ENCODE measurements around the gene KLHL26. TPM values are rescaled to one million over a fixed set of nuclear protein-coding genes. Genes with fewer than 3 reads are reported as not detected.
"Not testable (repeated sequence)": the region's sequence is repeated elsewhere in the genome, so short reads cannot be mapped to it uniquely, and the experiment has no call there.

The KLHL26 gene
- total RNA-seq, 1 donor from 2014 or later = 2.1 TPM

- H3K9me3 ChIP-seq (ENCODE audit: control insufficient read depth in 3 of 3, low read length in 3 of 3); H3K27ac ChIP-seq (ENCODE audit: low read depth, low read length); H3K9ac ChIP-seq (ENCODE audit: low read depth in 1 of 3, low read length in 3 of 3); H3K4me3 ChIP-seq (ENCODE audit: low read length in 3 of 3): not testable (repeated sequence)
- H3K36me3 ChIP-seq (ENCODE audit: control insufficient read depth in 3 of 3, insufficient read depth in 3 of 3, low read length in 3 of 3) = peaks cover 3 to 13% (median 6%) of the 10 kb centered on the region in 3 donors
- H3K27me3 ChIP-seq (ENCODE audit: control insufficient read depth in 3 of 3, insufficient read depth in 3 of 3, low read length in 3 of 3) = peaks cover 0 to 13% (median 11%) of the 10 kb centered on the region in 3 donors
- peaks cover 35 to 52% (median 48%) of the 10 kb centered on the region in 3 donors for H3K4me1 ChIP-seq (ENCODE audit: control insufficient read depth in 3 of 3, insufficient read depth in 3 of 3, low read length in 3 of 3)
Observed at GRCh38 chr19:18592732-18593131, 44.1 kb upstream of the KLHL26 start.

DNA sequence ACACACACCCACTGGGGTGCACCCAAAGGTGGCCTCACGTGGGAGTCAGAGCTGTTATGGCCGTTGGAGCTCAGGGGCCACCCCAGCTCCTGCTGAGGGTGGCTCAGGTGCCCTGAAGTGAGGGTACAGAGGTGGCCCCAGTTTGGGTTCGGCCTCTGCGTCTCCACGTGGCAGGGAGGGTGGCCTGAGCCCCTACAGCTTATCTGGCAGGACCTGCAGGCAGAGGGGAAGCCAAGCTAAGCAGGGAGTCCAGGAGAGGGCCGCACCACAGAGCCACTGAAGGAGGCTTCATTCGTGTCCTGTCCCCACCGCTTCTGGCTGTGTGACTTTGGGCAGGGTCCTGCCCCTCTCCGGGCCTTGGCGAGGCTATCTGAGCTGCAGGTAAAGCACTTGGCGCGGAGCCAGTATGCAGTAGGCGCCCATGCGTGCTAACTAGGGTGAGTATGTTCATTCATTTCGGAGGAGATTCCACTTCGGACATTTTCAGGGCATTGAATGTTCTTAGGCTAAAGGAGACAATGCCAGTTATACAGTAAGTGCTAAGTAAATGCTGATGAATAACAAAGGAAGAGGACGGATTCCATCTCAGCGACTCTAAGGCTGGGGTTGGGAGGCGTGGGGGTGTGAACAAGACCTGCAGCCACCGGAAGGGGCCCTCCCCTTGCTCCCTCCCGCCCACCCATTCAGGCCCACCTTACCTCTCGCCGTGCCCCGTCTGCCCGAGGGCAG lies 43.3 kb upstream of the KLHL26 start:
- H3K27me3 ChIP-seq (ENCODE audit: control insufficient read depth in 3 of 3, insufficient read depth in 3 of 3, low read length in 3 of 3) = peaks cover 3 to 19% (median 15%) of the 10 kb centered on the region in 3 donors
- H3K4me1 ChIP-seq (ENCODE audit: control insufficient read depth in 3 of 3, insufficient read depth in 3 of 3, low read length in 3 of 3) = peaks cover 27 to 44% (median 40%) of the 10 kb centered on the region in 3 donors
- H3K9me3 ChIP-seq (ENCODE audit: control insufficient read depth in 3 of 3, low read length in 3 of 3) = no peaks in the 10 kb centered on the region
- no peak overlapping the region for H3K4me3 ChIP-seq (ENCODE audit: low read length in 3 of 3)
- H3K9ac ChIP-seq (ENCODE audit: low read depth in 1 of 3, low read length in 3 of 3) = no peak overlapping the region
- H3K36me3 ChIP-seq (ENCODE audit: control insufficient read depth in 3 of 3, insufficient read depth in 3 of 3, low read length in 3 of 3) = peaks cover 3 to 13% (median 6%) of the 10 kb centered on the region in 3 donors
- no peak overlapping the region for H3K27ac ChIP-seq (ENCODE audit: low read depth, low read length)

DNA sequence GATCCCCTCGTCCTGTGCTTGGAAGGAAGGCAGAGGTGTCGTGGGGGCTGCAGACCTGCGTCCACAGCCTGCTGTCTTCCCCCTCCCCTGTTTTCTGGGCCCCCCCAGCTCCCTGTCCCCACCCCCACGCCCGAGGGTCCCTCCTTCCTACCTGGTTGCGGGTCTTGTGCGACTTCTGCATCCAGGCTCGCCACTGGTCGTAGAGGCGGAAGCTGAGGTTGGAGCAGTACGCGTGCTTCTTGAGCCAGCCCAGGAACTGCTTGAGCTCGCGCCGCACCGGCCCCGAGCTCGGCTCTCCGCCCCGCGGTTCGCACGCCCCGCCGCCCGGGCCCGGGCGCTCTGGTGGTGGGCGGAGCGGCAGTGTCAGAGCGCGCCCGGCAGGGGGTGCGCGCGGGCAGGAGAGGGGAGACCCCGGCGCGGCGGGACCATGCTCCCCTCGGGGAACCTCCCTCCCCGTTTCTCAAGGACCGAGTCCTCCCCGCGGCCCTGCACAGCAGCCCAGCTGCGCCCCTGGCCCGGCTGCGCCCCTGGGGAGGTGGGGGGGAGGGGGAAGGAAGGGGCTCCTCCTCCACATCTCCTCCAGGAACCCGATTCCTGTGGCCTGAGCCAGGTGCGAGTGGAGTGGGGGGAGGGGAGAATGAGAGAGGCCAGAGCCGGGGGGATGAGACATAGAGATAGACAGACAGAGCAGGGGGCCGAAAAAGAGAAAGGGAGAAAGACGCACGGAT lies 42.6 kb upstream of the KLHL26 start:
- Histone ChIP-seq H3K27me3 (ENCODE audit: control insufficient read depth in 3 of 3, insufficient read depth in 3 of 3, low read length in 3 of 3) (peaks cover 9 to 24% (median 21%) of the 10 kb centered on the region in 3 donors), H3K4me1 (ENCODE audit: control insufficient read depth in 3 of 3, insufficient read depth in 3 of 3, low read length in 3 of 3) (peaks cover 25 to 37% (median 36%) of the 10 kb centered on the region in 3 donors), H3K27ac (ENCODE audit: low read depth, low read length) (no peak overlapping the region), H3K36me3 (ENCODE audit: control insufficient read depth in 3 of 3, insufficient read depth in 3 of 3, low read length in 3 of 3) (peaks cover 3 to 13% (median 6%) of the 10 kb centered on the region in 3 donors), H3K9me3 (ENCODE audit: control insufficient read depth in 3 of 3, low read length in 3 of 3) (no peaks in the 10 kb centered on the region), H3K9ac (ENCODE audit: low read depth in 1 of 3, low read length in 3 of 3) (peak overlapping the region; percentile 32 to 45 (median 33)), H3K4me3 (ENCODE audit: low read length in 3 of 3) (peak overlapping the region; percentile 48 to 57 (median 54))

- Histone ChIP-seq H3K36me3 (ENCODE audit: control insufficient read depth in 3 of 3, insufficient read depth in 3 of 3, low read length in 3 of 3) (peaks cover 3 to 13% (median 6%) of the 10 kb centered on the region in 3 donors), H3K9me3 (ENCODE audit: control insufficient read depth in 3 of 3, low read length in 3 of 3) (no peaks in the 10 kb centered on the region), H3K4me1 (ENCODE audit: control insufficient read depth in 3 of 3, insufficient read depth in 3 of 3, low read length in 3 of 3) (peaks cover 18 to 31% (median 30%) of the 10 kb centered on the region in 3 donors), H3K27ac (ENCODE audit: low read depth, low read length) (no peak overlapping the region), H3K4me3 (ENCODE audit: low read length in 3 of 3) (peak overlapping the region; percentile 48 to 57 (median 54)), H3K27me3 (ENCODE audit: control insufficient read depth in 3 of 3, insufficient read depth in 3 of 3, low read length in 3 of 3) (peaks cover 10 to 29% (median 27%) of the 10 kb centered on the region in 3 donors), H3K9ac (ENCODE audit: low read depth in 1 of 3, low read length in 3 of 3) (peak overlapping the region; percentile 32 to 45 (median 33))
Observed at GRCh38 chr19:18594824-18595373, 41.9 kb upstream of the KLHL26 start.

DNA sequence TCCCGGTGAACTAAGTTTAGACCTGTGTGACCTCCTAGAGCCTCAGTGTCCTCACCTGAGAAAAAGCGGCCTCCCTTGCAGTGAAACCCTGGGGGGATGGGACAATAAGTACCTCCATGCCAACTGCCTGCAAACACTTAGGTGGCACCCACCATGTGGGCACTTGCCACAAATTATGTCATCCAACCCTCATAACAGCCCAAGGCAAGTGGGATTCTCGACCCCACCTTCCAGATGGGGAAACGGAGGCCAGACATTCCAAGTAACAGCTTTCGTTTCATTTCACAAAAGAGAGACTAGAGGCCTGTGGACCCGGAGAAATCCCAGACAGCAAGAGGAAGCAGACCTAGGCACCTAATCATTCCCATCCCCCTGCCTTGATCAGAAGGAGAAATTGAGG lies 41.4 kb upstream of the KLHL26 start:
- H3K4me1 ChIP-seq (ENCODE audit: control insufficient read depth in 3 of 3, insufficient read depth in 3 of 3, low read length in 3 of 3) = peaks cover 14 to 25% (median 24%) of the 10 kb centered on the region in 3 donors
- peak overlapping the region in 1 of 3 donors; percentile 1 for H3K9ac ChIP-seq (ENCODE audit: low read depth in 1 of 3, low read length in 3 of 3)
- peaks cover 3 to 10% (median 6%) of the 10 kb centered on the region in 3 donors for H3K36me3 ChIP-seq (ENCODE audit: control insufficient read depth in 3 of 3, insufficient read depth in 3 of 3, low read length in 3 of 3)
- no peaks in the 10 kb centered on the region for H3K9me3 ChIP-seq (ENCODE audit: control insufficient read depth in 3 of 3, low read length in 3 of 3)
- H3K27me3 ChIP-seq (ENCODE audit: control insufficient read depth in 3 of 3, insufficient read depth in 3 of 3, low read length in 3 of 3) = peaks cover 10 to 29% (median 27%) of the 10 kb centered on the region in 3 donors
- H3K27ac ChIP-seq (ENCODE audit: low read depth, low read length) = no peak overlapping the region
- no peak overlapping the region for H3K4me3 ChIP-seq (ENCODE audit: low read length in 3 of 3)

DNA sequence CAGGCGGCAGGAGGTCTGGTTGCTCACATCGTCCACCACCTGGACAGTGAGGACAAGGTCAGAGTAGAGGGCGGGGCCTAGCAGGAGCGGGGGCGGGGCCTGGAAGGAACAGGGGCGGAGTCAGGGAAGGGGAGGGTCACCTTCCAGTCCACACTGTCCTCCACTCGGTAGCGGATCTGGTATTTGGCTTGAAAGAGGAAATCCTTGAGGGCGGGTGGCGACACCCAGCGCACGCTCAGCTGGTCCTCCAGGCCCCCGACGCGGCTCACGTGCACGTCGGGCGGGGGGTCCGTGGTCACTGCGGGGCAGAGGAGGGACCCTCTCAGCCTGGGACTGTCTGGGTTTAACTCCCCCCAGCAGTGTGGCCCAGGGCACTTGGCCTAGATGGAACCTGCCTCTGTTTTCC lies 40.1 kb upstream of the KLHL26 start:
- H3K27me3 ChIP-seq (ENCODE audit: control insufficient read depth in 3 of 3, insufficient read depth in 3 of 3, low read length in 3 of 3) = peaks cover 12 to 29% (median 27%) of the 10 kb centered on the region in 3 donors
- H3K9me3 ChIP-seq (ENCODE audit: control insufficient read depth in 3 of 3, low read length in 3 of 3) = no peaks in the 10 kb centered on the region
- no peak overlapping the region for H3K27ac ChIP-seq (ENCODE audit: low read depth, low read length)
- H3K4me1 ChIP-seq (ENCODE audit: control insufficient read depth in 3 of 3, insufficient read depth in 3 of 3, low read length in 3 of 3) = peaks cover 13 to 21% (median 17%) of the 10 kb centered on the region in 3 donors
- H3K36me3 ChIP-seq (ENCODE audit: control insufficient read depth in 3 of 3, insufficient read depth in 3 of 3, low read length in 3 of 3) = peaks cover 0 to 3% (median 0%) of the 10 kb centered on the region in 3 donors
- no peak overlapping the region for H3K4me3 ChIP-seq (ENCODE audit: low read length in 3 of 3)
- H3K9ac ChIP-seq (ENCODE audit: low read depth in 1 of 3, low read length in 3 of 3) = no peak overlapping the region

- no peaks in the 10 kb centered on the region for H3K9me3 ChIP-seq (ENCODE audit: control insufficient read depth in 3 of 3, low read length in 3 of 3)
- no peak overlapping the region for H3K27ac ChIP-seq (ENCODE audit: low read depth, low read length)
- no peaks in the 10 kb centered on the region for H3K36me3 ChIP-seq (ENCODE audit: control insufficient read depth in 3 of 3, insufficient read depth in 3 of 3, low read length in 3 of 3)
- H3K9ac ChIP-seq (ENCODE audit: low read depth in 1 of 3, low read length in 3 of 3) = no peak overlapping the region
- no peak overlapping the region for H3K4me3 ChIP-seq (ENCODE audit: low read length in 3 of 3)
- peaks cover 9 to 17% (median 16%) of the 10 kb centered on the region in 3 donors for H3K4me1 ChIP-seq (ENCODE audit: control insufficient read depth in 3 of 3, insufficient read depth in 3 of 3, low read length in 3 of 3)
- peaks cover 14 to 29% (median 27%) of the 10 kb centered on the region in 3 donors for H3K27me3 ChIP-seq (ENCODE audit: control insufficient read depth in 3 of 3, insufficient read depth in 3 of 3, low read length in 3 of 3)
Observed at GRCh38 chr19:18597809-18598660, 38.8 kb upstream of the KLHL26 start.

DNA sequence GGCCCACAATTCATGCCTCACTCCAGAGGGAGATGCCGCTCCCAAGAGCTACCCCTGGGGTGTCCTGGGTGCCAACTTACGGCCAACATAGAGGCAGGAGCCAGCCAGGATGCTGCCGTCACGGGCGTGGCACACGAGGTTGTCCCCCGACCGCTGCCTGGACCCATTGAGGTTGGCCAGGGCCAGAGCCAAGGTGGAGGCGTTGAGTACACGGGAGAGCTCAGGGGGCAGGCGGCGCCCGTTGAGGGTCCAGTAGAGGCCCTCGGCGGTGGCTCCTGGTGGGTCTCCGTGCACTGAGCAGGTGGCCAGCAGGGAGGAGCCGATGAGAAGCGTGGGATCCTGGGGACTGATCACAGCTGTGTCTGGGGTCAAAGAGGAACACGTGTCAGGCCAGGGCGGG lies 37.3 kb upstream of the KLHL26 start:
- H3K4me3 ChIP-seq (ENCODE audit: low read length in 3 of 3) = no peak overlapping the region
- H3K27me3 ChIP-seq (ENCODE audit: control insufficient read depth in 3 of 3, insufficient read depth in 3 of 3, low read length in 3 of 3) = peaks cover 22 to 39% (median 38%) of the 10 kb centered on the region in 3 donors
- no peaks in the 10 kb centered on the region for H3K36me3 ChIP-seq (ENCODE audit: control insufficient read depth in 3 of 3, insufficient read depth in 3 of 3, low read length in 3 of 3)
- no peak overlapping the region for H3K9ac ChIP-seq (ENCODE audit: low read depth in 1 of 3, low read length in 3 of 3)
- no peaks in the 10 kb centered on the region for H3K9me3 ChIP-seq (ENCODE audit: control insufficient read depth in 3 of 3, low read length in 3 of 3)
- no peak overlapping the region for H3K27ac ChIP-seq (ENCODE audit: low read depth, low read length)
- peaks cover 11 to 14% (median 14%) of the 10 kb centered on the region in 3 donors for H3K4me1 ChIP-seq (ENCODE audit: control insufficient read depth in 3 of 3, insufficient read depth in 3 of 3, low read length in 3 of 3)

DNA sequence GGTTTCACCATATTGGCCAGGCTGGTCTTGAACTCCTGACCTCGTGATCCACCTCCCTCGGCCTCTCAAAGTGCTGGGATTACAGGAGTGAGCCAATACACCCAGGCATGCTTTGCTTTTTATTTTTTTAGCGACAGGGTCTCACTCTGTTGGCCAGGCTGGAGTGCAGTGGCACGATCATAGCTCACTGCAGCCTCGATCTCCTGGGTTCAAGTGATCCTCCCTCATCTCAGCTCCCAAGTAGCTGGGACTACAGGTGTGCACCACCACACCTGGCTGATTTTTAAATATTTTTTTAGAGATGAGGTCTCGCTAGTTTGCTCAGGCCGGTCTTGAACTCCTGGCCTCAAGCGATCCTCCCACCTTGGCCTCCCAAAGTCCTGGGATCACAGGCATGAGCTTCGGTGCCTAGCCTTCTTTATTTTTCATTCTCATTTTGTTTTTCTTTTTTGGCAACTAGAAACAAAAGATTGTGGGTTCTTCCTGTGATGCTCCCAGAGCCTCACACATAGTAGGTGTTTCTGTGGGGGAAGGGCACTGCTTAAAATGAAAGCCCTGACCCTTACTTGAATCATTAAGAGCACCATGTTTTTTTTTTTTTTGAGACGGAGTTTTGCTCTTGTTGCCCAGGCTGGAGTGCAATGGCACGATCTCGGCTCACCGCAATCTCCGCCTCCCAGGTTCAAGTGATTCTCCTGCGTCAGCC lies 36.0 kb upstream of the KLHL26 start:
- not testable (repeated sequence) for H3K4me1 ChIP-seq (ENCODE audit: control insufficient read depth in 3 of 3, insufficient read depth in 3 of 3, low read length in 3 of 3); H3K27ac ChIP-seq (ENCODE audit: low read depth, low read length); H3K9ac ChIP-seq (ENCODE audit: low read depth in 1 of 3, low read length in 3 of 3); H3K9me3 ChIP-seq (ENCODE audit: control insufficient read depth in 3 of 3, low read length in 3 of 3); H3K36me3 ChIP-seq (ENCODE audit: control insufficient read depth in 3 of 3, insufficient read depth in 3 of 3, low read length in 3 of 3); H3K4me3 ChIP-seq (ENCODE audit: low read length in 3 of 3)
- H3K27me3 ChIP-seq (ENCODE audit: control insufficient read depth in 3 of 3, insufficient read depth in 3 of 3, low read length in 3 of 3) = peaks cover 26 to 48% (median 46%) of the 10 kb centered on the region in 3 donors

Data from skeletal muscle tissue (tissue), 4 donors.